ENCODE results near the gene COL15A1.

COL15A1 gene

DNA sequence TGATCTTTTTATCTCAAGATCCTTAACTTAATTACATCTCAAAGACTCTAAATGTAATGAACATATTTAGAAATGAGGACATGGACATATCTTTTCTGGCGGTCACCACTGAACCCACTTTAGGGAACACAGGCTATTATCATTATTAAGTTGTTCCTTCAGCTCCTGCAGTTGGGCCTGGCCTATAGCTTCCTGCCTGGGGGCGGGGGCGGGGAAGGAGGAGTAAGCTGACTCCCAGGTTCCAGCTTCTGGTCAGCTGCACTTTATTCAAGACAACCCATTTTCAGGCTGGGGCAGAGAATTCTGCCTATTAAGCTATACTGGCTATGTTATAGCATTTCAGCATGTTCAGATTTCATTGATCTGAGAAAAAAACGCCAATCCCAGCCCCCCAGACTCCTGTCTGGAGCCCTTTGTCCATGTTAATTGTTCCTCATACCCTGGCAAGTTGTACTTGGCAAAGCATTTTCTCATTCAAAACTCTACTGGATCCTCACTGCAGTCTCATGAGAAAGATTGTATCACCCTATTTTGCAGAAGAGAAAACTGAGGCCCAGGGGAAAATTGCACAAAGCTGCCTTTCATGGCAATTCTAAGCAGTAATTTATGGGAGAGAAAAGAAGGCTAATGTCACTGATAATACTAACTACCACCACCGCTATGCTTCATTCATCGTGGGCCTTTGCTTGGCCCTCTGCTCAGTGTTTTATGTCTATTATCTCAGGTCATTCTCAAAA, 25.1 kb downstream of the COL15A1 start:
- no peak overlapping the region for H3K27ac ChIP-seq
- DNase-seq (ENCODE audit: low read depth, low spot score), result no peak

DNA sequence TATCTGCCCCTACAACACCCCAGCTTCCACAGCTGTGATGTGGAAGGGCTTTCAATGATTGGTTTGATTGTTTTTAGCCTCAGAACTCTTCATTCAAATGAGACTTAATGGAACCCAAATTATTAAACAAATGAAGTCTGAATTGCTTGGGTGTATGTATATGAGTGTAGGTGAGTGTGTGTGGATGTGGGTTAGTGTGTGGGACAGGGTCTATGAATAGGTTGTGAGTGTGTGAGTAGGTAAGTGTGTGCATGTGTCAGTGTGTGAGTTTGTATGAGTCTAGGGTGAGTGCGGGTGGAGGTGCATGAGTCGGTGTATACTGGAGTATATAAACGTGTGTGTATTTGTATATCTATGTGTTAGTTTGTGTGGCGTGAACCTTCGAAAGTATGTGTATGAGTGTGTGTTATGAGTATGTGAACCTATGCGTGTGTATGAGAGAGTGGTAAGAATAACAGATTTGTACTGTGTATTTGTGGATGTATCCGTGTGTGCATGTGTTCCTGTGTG, 26.9 kb downstream of the COL15A1 start:
- H3K27ac ChIP-seq, result no peak overlapping the region

GRCh38 chr9:98971168-98971914, 27.6 kb downstream of the COL15A1 start:
- no peak overlapping the region for H3K27ac ChIP-seq
- no peak for DNase-seq (ENCODE audit: low read depth, low spot score)

More for the DNA sequence above, 26.9 kb downstream of the COL15A1 start:
- no peak for DNase-seq (ENCODE audit: low read depth, low spot score)

- H3K27ac ChIP-seq, result no peak overlapping the region
- no peak for DNase-seq (ENCODE audit: low read depth, low spot score)
Observed at GRCh38 chr9:98971915-98972223, 28.2 kb downstream of the COL15A1 start.

DNA sequence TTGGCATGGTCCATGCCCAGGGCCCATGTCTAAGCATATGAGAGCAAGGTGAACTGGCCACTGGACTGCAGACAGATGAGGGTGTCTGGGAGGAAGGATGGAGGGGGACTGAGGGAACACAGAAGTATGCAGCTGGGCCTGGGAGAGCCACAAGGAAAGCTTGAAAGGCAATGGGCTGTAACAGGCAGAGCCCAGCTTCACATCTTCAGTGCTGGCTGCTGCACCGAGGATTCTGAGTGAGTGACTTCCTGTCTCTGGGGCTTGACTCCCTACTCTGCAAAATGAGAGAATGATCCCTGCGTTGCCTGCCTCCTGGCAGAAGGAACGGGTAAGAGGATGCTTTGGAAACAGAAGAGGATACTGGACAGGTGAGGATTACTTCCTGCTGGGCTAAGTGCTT, 29.0 kb downstream of the COL15A1 start:
- DNase-seq (ENCODE audit: low read depth, low spot score), result no peak
- no peak overlapping the region for H3K27ac ChIP-seq

DNA sequence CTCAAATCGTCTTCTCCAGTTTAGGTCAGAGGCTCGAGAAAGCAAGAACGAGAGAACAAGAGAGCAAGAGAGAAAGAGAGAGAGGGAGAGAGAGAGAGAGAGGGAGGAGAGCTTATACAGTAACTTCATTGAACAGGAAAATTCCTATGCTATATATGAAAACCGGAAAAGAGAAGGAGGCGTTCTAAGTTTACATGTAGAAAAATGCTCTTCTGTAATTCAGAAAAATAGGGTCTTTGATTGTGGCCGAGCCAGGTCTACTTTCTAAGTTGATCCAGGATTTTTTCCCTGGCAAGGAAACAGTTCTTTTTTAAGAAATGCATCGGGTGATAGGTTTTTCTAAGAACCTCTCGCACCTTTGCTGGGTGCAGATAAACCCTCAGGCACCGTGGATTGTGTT, 29.5 kb downstream of the COL15A1 start:
- no peak overlapping the region for H3K27ac ChIP-seq
- no peak for DNase-seq (ENCODE audit: low read depth, low spot score)

DNA sequence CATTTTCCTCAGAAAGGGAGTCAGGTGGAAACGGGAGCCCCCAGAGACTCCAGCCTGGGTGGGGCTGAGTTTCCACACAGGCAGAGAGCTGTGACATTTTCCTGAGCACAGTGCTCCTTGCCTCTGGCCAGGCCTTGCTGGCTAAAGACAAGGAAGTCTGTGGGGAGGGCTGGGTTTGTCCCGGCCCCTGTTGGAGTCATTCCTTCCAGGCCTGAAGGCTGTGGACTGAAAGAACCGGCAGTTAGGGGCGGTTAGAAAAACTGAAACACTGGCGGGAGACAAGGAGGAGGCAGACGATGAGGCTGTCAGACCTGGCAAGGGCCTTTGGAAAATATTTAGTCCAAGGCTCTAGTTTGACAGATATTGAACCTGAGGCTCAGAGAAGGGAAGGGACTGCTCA, 29.9 kb downstream of the COL15A1 start:
- DNase-seq (ENCODE audit: low read depth, low spot score), result no peak
- no peak overlapping the region for H3K27ac ChIP-seq

GRCh38 chr9:98974106-98974505, 30.4 kb downstream of the COL15A1 start:
- no peak for DNase-seq (ENCODE audit: low read depth, low spot score)
- H3K27ac ChIP-seq, result no peak overlapping the region

DNA sequence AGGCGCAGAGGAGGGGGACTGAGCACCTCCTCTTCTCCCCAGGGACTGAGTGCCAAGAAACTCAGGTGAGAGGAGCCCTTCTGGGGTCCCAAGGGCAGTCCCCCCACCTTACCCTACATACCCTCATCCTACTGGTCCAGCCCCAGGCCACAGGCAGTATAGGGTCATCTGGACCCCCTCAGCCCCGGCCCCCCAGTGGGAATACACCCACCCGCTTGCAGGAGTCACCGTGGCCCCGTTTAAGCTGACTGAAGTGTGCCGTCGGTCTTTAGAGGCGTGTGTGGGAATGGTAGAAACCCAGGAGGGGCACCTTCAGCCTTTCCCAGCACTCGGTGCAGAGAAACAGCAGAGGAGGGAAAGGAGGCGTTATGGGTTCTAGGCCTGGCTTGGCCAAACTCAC, 30.8 kb downstream of the COL15A1 start:
- H3K27ac ChIP-seq, result no peak overlapping the region
- DNase-seq (ENCODE audit: low read depth, low spot score), result no peak

- H3K27ac ChIP-seq, result no peak overlapping the region
- DNase-seq (ENCODE audit: low read depth, low spot score), result no peak
Observed at GRCh38 chr9:98974994-98975712, 31.4 kb downstream of the COL15A1 start.

DNA sequence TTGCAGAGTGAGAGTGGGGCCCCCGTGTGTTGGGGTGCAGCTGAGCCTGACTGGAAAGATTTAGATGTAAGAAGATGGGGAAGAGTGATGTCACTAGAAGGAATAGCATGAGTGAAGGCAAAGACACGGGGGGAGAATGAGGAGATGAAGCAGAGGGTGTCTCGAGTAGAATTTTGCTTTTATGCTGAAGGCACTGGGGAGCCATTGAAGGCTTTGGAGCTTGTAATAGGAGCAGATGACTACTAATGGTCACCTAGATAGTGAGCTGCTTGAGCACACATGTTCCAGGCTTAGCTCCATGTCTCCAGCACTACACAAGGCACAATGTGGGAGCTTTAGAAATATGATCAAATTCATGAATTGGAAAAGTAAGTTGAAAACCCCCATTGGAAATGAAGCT, 32.1 kb downstream of the COL15A1 start:
- DNase-seq (ENCODE audit: low read depth, low spot score), result no peak
- no peak overlapping the region for H3K27ac ChIP-seq

- no peak for DNase-seq (ENCODE audit: low read depth, low spot score)
- H3K27ac ChIP-seq, result no peak overlapping the region
Observed at GRCh38 chr9:98977246-98977714, 33.6 kb downstream of the COL15A1 start.

GRCh38 chr9:98977813-98978212, 34.1 kb downstream of the COL15A1 start:
- DNase-seq (ENCODE audit: low read depth, low spot score), result no peak
- no peak overlapping the region for H3K27ac ChIP-seq

GRCh38 chr9:98978231-98978681, 34.5 kb downstream of the COL15A1 start:
- H3K27ac ChIP-seq, result no peak overlapping the region
- no peak for DNase-seq (ENCODE audit: low read depth, low spot score)

- no peak for DNase-seq (ENCODE audit: low read depth, low spot score)
- no peak overlapping the region for H3K27ac ChIP-seq
Observed at GRCh38 chr9:98980291-98980690, 36.6 kb downstream of the COL15A1 start.

DNA sequence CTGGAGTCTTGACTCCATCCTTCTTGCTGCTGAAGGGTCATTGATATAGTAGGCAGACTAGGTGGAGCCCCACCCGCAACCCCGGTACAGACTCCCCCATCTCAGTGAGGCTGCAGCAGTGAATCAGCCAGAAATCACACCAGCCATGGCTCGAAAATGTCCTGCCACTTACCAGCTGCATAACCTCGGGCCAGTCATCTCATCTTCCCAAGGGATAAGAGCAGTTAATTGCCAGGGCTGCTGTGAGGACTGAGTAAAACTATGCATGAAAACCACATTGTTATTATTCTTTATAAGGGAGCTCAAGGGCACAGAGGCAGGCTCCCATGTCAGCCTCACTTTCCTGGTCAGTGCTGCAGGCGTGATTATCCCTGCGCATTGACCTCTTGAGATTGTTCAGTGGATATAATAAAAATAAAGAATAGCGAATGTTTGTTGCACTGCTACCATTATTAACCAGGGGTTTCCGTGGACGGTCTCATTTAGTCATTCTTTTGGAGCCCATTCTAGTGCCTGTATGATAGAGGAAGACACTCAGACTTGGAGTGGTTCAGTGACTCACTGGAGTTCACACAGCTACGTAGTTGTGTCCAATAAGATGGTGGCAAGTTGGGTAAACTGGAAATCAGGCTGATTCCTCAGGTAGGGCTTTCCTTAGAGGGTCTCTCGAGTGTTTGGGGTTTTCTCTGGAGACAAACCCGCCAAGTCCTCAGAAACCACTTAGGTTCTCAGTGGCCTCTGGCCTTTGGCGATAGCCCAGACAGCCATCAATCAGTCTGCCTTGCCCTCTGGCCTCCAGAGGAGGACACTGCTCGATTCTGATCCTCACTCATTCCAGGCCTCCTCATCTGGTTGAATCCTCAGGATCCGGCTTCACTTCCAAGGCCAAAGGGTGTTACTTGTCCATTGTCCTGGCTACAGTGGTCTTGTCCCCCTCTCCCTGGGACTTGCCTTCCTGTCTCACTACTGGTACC, 39.9 kb downstream of the COL15A1 start:
- H3K27ac ChIP-seq, result no peak overlapping the region

DNA sequence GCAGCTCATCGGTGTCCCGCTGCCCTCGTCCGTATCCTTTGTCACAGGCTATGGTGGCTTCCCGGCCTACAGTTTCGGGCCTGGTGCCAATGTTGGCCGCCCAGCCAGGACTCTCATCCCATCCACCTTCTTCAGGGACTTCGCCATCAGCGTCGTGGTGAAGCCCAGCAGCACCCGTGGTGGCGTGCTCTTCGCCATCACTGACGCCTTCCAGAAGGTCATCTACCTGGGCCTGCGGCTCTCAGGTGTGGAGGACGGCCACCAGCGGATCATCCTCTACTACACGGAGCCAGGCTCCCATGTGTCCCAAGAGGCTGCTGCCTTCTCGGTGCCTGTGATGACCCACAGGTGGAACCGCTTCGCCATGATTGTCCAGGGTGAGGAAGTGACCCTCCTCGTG, 41.9 kb downstream of the COL15A1 start:
- no peak overlapping the region for H3K27ac ChIP-seq
- DNase-seq (ENCODE audit: low read depth, low spot score), result no peak

More for the DNA sequence above, 39.9 kb downstream of the COL15A1 start:
- no peak for DNase-seq (ENCODE audit: low read depth, low spot score)

DNA sequence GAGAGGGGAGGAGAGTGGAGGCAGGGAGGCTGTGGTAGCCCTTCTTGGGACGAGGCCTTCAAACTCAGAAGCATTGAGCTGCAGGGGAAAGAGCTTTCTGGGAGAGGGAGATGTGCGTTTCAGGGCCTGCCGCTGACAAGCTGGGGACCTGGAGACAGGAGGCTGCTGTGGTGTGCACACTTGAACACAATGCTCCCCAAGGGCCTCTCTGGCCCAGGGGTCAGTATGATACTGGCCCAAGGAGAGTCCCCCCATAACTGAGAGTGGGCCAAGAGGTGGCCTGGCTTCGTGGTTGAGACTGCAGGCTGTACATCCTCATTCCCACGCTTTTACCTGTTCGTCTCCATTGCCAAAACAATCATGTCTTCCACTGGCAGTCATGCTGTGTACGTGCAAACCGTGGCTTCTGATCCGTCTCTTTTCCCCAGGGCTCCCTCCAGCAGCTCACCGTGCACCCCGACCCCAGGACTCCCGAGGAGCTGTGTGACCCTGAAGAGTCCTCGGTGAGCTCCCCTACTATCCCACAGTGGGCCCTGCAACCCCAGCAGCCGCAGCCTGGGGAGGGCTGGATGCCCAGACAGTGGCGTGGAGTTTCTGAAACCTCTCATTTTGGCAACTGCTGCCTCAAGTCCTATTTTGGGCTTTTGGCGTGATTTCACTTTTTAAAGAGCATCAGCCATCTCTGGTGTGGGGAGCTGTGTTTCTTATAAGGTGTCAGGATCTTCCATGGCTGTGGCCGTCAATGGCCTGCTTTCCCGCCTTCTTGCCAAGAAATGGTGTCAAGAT, 43.4 kb downstream of the COL15A1 start:
- H3K27ac ChIP-seq, result no peak overlapping the region
- no peak for DNase-seq (ENCODE audit: low read depth, low spot score)

All from epithelial cell of prostate (primary cell).